Epithelial cell of esophagus (primary cell): ENCODE data around the gene ACTMAP.

Experiments
- DNase-seq: peaks from one replicate; pipeline ENCODE4 v3.0.0; 2010; ENCODE audit warnings: low read depth
- H3K4me3 ChIP-seq: 2 replicates; pipeline ENCODE4 v1.5.1; 2011; ENCODE audit warnings: mild to moderate bottlenecking, low read length, control low read depth
- TF ChIP-seq, protein P1 (sequence below): IDR thresholded peaks from 2 replicates; pipeline ENCODE4 v1.5.1; 2011; ENCODE audit warnings: low read depth, mild to moderate bottlenecking, low read length, control low read depth, inconsistent platforms; ENCODE audit not compliant: insufficient read depth; ENCODE audit errors: missing control alignments

Gene ACTMAP

GRCh38 chr19:40703029-40703755 is 47.1 kb downstream of the ACTMAP start:
- no peak overlapping the region for H3K4me3 ChIP-seq
- DNase-seq: no peak
- TF ChIP-seq, protein P1, sequence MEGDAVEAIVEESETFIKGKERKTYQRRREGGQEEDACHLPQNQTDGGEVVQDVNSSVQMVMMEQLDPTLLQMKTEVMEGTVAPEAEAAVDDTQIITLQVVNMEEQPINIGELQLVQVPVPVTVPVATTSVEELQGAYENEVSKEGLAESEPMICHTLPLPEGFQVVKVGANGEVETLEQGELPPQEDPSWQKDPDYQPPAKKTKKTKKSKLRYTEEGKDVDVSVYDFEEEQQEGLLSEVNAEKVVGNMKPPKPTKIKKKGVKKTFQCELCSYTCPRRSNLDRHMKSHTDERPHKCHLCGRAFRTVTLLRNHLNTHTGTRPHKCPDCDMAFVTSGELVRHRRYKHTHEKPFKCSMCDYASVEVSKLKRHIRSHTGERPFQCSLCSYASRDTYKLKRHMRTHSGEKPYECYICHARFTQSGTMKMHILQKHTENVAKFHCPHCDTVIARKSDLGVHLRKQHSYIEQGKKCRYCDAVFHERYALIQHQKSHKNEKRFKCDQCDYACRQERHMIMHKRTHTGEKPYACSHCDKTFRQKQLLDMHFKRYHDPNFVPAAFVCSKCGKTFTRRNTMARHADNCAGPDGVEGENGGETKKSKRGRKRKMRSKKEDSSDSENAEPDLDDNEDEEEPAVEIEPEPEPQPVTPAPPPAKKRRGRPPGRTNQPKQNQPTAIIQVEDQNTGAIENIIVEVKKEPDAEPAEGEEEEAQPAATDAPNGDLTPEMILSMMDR: no peak

DNA sequence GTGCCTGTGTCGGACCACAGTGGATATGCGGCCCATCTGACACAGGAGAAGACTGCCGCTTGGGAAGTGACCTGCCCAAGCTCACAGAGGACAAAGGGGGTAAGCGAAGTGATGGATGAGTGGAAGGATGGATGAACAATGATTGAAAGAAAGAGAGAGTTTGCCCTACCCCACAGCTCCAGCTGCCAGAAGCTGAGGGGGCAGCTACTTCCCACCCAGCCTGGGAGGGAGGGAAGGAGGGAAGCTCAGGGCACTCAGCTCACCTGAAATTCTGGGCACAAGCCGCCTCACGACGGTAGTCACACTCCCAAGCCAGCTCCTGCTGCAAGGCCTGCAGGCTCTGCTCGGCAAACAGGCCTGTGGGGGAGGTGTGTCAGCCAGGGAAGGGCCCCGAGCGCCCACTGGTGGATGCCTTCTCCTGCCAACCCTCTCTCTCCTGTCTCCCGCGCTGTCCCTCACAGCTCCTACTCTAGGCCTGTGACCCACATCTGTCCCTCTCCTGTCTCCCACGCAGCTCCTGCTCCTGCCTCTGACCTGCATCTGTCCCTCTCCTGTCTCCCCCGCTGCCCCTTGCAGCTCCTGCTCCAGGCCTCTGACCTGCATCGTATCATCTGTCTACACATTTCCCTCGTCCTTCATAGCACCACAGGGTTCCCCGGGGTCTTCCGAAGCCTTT is 47.8 kb downstream of the ACTMAP start:
- DNase-seq: peak; percentile 73
- H3K4me3 ChIP-seq: no peak overlapping the region
- TF ChIP-seq, protein P1: peak; percentile 67

- TF ChIP-seq, protein P1: no peak
- DNase-seq: no peak
- no peak overlapping the region for H3K4me3 ChIP-seq
These were observed 48.5 kb downstream of the ACTMAP start for GRCh38 chr19:40701758-40702157.

- DNase-seq: no peak
- TF ChIP-seq, protein P1: no peak
- no peak overlapping the region for H3K4me3 ChIP-seq
These were observed 50.2 kb downstream of the ACTMAP start for GRCh38 chr19:40700083-40700482.

GRCh38 chr19:40697007-40697406 is 53.3 kb downstream of the ACTMAP start:
- TF ChIP-seq, protein P1: no peak
- no peak for DNase-seq
- no peak overlapping the region for H3K4me3 ChIP-seq

DNA sequence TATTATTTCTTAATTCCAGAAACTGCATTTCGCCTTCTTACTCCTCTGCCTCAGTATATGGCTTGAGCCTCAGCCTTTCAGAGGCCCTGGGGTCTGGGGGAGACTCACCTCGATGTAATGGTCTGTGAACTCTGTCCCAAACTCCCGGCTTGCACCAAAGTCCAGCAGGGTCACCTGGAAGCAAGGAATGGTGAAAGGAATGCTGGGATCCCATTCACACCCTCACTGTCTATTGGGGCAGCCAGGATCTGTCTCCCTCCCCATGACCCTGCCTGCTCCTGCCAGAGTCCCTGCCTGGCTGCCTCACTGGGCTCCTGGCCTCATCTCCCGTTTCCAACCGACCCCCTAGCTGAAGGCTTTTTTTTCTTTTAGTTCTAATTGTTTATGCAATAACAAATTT is 54.4 kb downstream of the ACTMAP start:
- TF ChIP-seq, protein P1: no peak
- H3K4me3 ChIP-seq: no peak overlapping the region

DNA sequence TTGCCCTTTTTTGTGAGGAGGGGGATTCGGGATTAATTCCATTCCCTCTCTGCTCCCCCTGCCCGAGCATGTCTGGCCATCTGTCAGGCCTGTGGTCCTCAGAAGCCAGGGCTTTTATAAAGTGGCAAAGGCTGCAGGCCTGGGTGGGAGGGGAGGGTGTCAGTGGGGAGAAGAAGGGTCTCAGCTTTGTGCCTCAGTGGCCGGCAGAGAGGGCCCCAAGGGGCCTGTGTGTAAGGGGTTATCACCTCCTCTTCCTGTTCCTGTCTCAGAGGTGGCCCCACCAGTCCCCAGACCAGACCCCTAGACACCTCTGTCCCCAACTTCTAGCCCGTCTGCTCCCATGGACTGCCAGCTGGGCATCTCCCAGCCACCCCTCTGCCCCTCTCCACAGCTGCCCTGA is 56.4 kb downstream of the ACTMAP start:
- no peak for DNase-seq
- H3K4me3 ChIP-seq: no peak overlapping the region
- TF ChIP-seq, protein P1: no peak

More for the DNA sequence above, 54.4 kb downstream of the ACTMAP start:
- no peak for DNase-seq
